Glomerular visceral epithelial cell (primary cell): Measurements from ENCODE around the gene PGF.

ENCODE experiments used
- DNase-seq: peaks from one replicate; pipeline ENCODE4 v3.0.0-alpha.2; 2016; ENCODE audit errors: extremely low spot score

The PGF gene

DNA sequence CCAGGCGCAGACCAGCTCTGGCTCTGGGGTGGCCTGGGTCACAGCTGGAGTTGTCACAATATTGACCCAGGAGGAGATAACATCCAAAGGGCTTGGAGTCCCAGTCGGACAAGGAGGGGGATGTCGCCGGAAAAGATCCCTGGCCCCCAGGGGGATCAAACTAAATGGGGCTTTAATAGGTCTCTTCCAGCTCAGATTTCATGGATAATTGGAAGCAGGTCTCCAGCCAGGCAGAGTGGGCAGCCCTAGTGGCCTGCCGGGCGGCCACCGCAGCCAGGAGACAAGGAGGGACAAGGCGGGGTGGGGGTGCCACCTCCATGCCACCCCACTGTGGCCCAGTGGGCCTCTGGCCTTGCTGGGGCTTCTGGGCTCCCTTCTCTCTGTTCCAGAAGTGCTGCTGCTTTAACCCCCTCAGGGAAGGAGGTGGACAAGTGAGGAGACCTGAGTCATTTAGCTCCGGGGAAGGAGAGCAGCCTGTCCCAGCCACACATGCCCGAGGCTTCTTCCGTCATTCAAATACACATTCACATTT is 23.1 kb upstream of the PGF start:
- no peak for DNase-seq

DNA sequence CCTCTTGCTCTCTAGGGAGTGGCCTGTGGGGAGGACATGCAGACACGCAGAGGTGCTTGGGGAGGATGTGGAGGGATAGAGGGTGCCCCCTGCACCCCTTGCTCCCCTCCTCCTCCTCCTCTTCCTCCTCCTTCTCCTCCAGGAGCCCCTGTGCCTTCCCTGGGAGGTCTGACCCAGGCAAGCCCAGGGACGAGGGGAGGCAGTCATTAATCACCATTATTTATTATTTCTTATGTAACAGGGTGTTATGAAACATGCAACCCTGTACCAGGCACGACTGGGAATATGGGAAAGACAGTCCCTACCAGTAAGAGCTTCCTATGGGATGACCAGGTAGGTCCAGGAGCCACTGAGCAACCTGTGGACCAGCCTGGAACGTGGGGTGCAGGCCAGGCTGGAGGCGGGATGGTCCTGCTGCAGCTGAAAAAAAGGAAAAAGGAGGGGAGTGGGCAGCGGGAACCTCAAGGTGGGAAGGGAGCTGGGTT is 22.5 kb upstream of the PGF start:
- DNase-seq, result no peak

DNA sequence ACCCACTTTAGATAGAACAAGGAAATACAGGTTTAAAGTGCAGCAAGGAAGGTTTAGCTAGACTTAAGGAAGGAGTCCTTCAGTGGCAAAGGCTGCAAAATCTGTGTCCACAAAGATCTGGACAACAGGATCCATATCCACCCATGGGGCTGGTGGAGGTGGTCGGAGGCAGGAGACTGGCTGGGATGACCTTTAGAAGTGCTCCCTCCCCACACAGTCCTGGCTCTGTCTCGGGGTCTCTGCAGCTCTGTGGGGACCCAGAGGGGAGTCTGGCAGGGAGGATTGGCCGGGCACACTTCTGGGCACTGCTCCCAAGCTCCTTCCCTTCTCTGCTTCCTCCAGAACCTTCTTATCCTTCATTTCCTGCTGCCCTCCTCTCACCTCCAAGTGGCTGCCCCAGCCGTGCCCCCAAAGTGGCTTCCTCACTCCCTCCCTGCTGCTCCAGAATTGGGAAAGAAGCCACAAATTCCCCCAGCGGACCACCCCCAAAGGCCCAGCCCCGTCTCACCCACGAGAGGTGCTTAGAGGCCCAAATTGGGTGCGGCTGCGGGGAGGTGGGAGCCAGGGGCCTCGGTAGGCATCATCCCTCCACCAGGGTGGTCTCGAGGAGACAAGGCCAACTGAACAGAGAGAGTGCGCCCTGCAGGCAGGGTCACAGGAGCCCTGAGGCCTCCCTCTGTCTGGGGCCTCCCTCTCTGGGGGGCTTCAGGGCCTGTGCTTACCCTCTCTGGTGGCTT is 21.9 kb upstream of the PGF start:
- DNase-seq, result no peak

DNA sequence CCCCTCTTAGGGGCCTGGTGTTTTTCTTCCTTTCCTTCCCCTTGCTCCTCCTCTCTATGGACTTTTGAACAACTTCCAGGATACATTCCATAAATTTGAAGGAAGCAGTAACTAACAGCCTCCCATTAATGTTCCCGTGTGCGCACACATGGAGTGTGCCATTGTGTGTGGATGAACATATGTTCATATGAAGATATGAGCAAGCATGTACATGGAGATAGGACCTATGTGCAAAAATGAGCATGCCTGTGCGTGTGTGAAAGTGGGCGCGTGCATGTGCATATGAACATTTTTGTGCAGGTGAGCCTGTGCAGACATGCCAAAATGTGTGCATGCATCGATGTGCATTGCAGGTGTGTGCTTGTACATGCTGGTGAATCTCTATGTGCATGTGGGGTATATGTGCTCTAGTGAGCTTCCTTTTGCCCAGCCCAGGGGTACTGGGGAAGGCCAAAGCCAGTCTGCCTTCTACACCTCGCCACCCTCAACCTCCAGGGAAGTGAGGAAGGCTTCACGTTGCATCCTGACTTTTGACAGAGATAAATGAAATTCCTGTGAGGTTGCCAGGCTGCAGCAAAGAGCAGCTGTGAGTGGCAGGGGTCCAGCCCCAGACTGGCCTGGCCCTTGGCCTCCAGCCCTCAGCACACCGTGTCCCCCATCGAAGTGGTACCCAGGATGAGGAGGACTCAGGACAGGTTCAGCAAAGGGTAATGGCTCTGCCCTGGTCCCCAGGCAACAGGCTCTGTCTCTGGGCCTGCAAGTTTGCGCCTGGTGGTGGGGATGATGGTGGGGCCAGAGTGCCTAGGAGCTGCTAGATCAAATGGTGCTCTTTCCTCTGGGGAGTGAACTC is 21.1 kb upstream of the PGF start:
- no peak for DNase-seq

DNA sequence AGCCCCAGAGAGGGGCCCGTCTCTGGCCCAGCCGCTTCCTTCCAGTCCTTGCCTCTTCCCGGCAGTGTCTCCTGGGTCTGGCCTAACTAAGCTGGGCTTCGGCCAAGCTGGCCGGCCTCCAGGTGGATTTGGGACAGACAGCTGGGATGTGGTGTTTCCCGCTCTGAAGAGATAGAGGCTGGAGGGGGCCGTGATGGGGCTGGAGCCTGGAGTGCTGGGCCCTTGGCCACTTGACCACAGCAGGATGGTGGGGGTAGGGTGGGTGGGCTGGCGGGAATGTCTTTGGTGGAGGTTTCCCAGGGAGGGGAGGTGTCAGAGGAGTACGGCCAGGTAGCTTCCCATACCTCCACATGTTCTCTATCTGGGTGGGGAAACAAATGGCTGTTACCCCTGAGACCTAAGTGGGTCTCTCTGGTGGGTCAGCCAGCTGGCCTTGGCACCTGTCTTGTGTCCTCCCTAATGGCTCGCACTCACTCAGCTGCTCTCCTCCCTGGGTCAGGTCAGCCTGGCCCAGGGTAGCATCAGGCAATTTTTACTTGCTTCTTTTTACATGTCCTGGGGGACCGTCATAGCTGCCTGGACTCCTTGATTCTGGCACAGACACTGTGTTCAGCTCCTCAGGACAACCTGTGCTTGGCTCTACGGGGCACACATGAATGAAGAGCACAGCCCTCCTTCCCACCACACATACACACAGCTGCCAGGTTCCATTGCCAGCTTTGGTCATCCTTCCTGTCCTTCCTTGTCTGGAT is 19.8 kb upstream of the PGF start:
- no peak for DNase-seq

DNA sequence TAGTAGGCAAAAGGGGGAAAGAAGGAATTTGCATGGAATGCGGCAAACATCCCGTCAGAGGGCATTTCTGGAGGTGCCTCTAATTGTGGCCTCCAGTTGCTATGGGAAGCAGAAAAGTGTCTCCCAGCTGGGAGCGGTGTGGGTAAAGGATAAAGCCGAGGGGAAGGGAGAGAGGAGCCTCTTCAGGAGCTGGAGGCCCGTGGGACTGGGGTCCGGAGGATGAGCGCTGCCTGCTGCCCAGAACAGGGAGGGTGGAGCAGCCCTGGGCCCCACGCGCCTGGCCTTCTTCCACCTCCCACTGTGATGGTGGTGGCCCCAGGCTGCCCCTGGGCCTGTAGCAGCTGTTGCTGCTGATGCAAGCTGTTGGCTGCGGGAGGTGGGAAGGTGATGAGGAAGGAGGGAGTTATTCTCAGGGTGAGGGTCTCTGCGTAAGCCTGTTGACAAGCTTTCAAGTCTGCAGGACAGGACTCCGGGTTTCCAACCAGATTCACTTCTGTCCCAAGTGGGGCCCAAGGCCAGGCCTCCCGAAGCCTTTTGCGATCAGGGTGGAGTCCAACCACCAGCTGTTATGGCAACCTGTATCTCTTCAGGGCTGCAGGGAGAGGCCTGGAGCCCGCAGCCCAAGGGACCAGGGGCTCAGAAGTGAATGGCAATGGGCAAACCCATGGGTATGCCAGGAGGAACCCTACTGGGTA is 19.1 kb upstream of the PGF start:
- no peak for DNase-seq

DNA sequence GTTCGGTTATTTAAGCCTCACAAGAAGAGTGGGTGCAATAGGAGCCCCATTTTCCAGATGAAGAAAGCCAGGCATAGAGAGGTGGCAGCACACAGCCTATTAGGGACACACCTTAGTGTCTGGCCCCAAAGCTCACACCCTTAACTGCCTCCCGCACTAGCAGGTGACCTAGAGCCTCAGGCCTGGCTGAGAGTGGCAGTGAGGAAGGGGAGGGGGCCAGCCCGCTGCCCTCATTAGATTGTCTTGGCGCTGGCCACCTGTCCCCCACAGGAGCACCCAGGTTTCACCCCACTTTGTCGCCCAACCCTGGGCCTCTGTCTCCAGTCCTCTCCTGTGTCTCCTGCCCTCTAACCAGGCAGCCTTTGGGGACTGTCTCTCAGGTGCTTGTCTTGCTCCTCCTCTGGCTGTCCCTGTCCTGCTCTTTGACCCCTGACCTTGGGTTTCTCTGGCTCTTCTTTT is 18.5 kb upstream of the PGF start:
- DNase-seq, result no peak

DNA sequence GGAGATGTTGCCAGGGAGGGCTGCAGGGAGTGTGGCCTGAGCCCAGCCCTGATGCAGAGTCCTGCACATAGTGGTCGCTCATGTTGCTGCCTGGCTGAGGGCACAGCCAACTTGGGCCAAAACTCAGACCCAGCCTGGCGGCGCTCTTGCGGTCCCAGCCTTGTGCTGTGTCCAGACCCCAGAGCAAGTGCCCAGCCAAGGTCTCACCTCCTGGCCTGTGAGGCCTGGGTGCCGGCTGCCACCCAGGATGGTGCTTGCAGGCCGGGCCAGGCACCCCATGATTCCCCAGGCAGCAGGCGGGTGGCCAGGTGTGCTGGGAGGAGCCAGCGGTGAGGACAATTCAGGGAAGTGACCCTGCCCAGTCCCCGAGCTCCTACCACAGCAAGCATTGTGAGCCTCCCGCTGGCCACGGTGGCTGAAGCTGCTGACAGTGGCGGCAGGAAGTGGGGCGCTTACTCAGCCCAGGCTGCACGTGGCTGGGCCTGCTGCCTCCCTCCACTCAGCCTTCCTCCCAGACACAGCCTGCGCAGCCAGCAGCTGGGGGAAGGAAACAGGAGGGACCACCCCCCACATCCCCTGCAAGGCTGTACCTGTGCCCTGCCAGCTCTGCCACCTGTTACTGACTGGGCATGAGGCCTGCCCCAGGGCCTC is 17.7 kb upstream of the PGF start:
- DNase-seq, result peak; percentile 42

DNA sequence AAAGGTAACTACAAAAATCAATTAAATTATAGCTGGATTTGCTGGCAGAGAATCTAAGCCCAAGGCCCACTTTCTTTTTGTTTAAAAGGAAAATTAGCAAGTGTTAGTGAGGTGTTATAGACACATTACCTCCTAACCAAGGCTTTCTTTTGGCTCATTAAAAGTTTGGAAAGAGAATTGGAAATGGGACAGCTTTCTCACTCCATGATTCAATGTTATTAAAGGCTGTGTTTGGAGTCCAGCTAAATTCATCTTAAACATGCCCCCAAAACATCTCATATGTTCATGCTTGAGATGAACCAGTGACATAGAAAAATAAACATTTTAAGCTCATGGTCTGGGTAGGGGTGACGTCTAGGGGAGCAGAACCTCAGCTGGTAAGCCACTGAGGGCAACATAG is 13.4 kb upstream of the PGF start:
- no peak for DNase-seq

DNA sequence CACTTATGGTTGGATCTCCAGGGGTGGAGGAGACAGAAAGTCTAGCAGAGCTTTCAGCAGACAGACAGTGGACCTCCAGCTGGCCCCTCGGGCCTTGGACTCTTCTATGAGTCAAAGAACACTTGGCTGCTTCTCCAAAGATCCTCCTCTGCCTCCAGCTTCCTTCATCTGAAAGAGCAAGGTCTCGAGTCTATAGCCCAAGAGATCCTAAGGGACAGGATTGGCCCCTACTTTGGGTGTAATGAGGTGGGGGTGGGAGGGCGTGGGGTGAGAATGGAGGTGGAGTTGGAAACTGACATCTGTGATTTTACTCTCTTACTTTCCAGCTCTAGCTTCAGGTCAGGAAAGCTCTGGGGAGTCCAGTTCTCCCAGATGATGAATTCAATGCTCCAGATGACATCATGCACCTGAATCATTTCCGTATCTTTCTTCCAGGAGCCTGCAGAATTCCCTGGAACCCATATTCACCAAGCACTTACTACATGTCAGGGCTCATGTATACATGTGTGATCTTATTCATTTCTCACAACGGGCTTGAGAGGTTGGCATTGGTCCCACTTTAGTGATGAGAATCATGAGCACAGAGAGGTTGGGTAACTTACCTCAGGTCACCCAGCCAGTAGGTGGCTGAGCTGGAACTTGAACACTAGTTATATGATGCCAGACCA is 10.2 kb upstream of the PGF start:
- DNase-seq, result peak; percentile 31

DNA sequence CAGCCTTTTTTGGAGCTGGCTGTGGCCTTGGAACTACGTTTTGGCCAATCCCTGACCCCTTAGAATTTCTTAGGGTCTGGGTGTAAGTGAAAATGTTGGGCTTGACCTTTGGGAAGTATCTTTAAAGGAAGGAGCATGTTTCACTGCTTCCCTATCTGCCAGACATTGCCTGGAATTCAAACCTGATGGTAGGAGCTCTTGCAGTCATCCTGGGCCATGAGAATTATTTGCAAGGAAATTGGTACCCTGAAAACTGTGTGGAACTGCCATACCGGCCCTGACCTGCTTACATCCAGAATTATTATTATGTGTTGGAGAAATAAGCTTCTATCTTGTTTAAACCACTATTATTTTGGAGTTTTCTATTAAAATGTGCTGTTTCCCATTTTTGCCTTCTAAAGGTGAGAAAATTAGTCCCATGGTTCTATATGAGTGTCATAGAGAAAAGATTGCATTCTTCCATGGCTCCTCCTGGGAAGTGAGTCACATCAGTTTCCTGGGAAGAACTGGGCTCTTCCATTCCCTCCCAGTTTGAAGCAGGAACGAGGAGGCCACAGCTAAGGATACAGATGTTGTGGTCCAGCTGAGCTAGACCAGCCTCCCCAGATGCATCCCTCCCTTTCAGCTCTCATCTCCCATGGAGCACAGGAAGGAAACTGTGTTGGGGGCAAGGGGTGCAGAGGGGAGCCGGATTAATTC is 9.5 kb upstream of the PGF start:
- peak; percentile 28 for DNase-seq

DNA sequence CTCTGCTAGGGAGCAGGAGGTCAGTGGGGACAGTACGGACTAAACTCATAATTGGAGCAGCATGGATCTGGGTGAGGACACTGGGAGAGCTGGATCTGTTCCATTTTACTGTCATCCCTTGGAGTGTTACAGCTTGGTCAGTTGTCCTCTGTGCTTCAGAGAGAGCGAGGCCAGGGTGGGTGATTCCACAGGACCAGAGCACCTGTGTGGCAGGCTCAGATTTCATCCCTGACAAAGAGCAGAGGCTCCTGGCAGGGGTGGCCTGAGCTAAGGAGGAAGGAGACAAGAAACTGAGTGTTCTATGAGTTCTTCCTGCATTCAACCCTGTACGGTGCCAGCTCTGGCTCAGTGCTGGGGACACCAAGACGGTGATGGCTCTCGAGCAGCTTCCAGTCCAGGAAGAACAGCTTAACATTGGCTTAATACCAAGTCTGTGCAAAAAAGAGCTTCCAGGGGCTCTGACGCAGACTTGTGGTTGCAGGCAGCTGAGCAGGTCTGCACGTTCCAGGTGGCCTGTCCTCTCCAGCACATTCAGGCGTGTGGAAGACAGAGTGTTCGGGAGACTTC is 8.4 kb upstream of the PGF start:
- DNase-seq, result peak; percentile 87

DNA sequence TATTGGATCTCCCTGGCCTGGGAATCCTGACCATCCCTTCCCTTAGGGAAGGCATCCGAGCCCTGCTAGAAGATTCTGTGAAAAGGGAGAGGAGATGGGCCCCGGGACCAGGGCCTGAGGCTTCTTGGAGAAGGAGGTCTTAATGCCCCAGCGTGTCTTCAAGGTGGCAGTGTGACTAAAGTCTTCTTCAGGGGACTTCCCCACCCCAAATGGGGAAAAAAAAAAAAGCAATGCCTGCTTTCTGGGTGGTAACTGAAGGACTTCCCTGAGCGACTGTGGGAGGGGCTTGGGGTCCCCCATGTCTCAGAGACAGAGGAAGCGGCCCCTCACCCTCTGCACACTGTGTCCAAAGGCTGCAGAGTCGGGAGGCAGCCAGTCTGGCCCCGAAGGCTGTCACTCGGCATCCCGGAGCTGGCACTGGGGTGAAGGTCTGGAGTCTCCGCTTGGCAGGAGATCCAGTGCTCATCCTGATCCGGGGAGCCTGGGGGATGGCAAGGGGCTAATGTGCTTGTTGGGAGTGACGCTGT is 7.8 kb upstream of the PGF start:
- no peak for DNase-seq

DNA sequence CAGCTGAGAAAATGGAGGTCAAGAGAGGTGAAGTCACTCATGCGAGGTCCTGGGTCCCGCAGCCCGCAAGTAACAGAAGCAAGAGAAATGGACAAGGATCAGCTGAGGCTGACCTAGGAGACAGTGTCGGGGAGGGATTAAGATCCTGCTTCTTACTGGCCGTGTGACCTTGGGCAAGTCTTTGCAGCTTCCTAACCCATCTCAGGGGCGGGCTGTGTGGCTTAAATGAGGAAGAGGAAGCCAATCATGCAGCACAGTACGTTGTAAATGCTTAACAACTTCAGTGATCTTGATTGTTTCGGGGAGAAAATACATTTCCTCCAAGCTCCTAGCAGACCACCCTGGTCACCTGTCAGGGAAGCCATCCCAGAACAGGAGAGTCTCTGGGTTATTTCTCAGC is 7.1 kb upstream of the PGF start:
- no peak for DNase-seq

DNA sequence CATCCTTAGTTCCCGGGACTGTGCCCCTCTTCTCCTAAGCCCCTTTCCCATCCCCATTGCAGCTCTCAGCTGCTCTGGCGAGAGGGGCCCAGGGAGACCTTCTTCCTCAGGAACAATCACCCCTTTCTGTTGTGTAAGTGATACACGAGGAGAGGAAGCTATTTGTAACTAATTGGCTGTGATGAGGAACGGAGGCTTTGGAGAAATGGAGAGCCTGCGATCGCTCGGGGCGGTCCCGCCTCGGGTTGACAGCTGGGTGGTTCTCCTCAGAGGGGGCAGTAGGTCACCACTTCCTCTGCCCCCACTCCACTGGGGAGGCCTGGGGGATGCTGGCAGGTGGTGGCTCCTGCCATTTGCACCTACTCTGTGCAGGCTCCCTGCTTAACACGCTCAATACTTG is 6.6 kb upstream of the PGF start:
- DNase-seq, result no peak

DNA sequence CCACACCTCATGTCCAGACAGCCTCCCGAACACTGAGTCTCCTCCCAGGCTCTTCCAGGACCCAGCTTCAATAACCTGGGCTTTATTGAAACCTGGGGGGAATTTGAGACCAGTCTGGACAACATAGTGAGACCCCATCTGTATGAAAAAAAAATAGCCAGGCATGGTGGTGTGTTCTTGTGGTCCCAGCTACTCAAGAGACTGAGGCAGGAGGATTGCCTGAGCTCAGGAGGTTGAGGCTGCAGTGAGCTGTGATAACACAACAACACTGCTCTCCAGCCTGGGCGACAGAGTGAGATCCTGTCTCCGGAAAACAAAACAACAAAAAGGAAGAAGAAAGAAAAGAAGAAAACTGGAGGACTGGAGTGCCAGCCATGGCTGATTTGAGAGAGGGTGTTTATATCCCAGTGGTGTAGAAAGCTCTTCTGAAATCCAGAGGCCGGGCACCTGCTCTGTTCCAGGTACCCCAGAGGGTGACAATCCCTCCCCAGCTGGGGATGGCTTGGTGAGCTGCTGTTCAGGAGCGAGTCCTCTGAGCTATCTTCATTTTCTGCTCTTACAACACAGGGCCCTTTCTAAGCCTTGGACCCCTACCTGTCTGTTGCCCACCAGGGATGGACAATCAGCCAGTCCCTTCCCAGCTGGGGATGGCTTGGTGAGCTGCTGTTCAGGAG is 6.0 kb upstream of the PGF start:
- no peak for DNase-seq

DNA sequence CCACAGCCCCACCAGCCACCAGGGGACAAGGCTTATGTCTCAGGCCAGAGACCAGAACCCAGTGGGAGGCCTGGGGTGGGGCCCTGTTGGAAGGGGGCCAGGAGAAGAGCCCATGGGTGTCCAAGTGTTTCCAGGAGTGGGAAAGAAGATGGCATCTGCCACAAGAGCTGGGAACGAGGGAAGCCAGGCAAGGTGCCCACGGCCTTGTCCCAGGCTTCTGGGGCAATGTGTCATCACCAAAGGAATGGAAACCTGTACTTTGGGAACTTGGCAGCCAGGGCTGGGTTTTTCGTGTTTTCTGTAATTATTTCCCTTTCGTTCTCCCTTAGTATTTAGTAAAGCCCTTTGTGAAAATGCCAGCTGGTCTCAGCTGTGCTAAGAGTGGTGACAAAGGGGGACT is 5.3 kb upstream of the PGF start:
- no peak for DNase-seq

DNA sequence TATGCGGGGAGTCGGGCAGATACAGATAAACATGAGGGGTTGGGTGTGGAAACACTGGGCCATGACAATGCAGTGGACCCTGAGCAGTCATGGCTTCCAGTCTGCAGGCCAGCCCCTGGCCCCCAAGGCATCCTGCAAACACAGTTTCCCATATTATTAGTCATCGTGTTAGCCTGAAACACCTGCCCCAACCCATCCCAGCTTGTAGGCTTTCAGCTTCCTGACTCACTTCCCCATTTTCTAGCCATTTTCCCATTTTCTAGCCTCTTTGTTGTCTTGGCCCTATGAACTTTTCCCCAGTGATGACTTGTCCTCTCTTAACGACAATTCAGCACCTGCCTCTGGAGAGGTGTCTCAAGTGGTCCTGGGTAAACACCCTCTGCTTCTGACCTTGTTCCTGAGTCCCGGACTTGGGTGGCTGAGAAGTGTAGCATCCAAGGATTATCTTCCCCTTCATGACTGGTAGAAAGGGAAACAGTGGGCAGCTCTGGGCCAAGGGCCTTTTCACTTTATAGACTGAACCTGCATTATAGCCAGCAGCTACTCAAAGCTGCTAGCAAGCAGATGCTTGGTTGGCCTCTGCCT is 4.3 kb upstream of the PGF start:
- no peak for DNase-seq
